K562 (cell line): ENCODE data around the gene BHLHE23. TPM values are rescaled to one million over a fixed set of nuclear protein-coding genes. Genes with fewer than 3 reads are reported as not detected.
A peak's percentile ranks its signal among the peaks of the same experiment; 100 is the strongest.

Source experiments
- ATAC-seq: fragments of 200-7000 bp; cut with Tn5 transposase; 3 replicates; pipeline ENCODE4 v1.9.1; 2020; ENCODE audit warnings: moderate library complexity
- BruUV-seq: library from RNA; stranded (reverse); fragments of 400-500 nt; replicated peaks from 2 replicates; lab custom pipeline; 2021; lab: Mats Ljungman, UMichigan
- CTCF ChIA-PET: fragments of 300-600 bp; formaldehyde crosslinking; extraction: SDS; loops from one replicate; lab custom pipeline; 2021; ENCODE audit warnings: low intra/inter-chr PET ratio; lab: Yijun Ruan, JAX
- POLR2A ChIA-PET: fragments of 300-600, 350-650 bp; sonication (Branson Sonifier 250); formaldehyde crosslinking; extraction: SDS; loops from one replicate; lab custom pipeline; 2021; ENCODE audit warnings: antibody characterized with exemption, inconsistent platforms; lab: Yijun Ruan, JAX
- DNase-seq, 4 experiments: peaks; one replicate each; pipeline versions ENCODE4 v3.0.0 to v3.0.0-alpha.2; 2011 to 2018; ENCODE audit warnings: low spot score in 3 of 4, mixed read lengths in 3 of 4; ENCODE audit errors: extremely low read depth in 1 of 4
- FAIRE-seq: peaks from 2 replicates; lab custom pipeline; 2011; peaks lifted over from hg19 to GRCh38; lab: Jason Lieb, UNC
- H2AFZ ChIP-seq: 2 replicates; pipeline ENCODE4 v1.6.0; 2011; ENCODE audit warnings: low read depth, low read length, control low read depth, inconsistent platforms
- H3K27ac ChIP-seq: fragments of 200-600 bp; 3 replicates; pipeline ENCODE4 v1.8.0; 2011; ENCODE audit warnings: low read depth, mild to moderate bottlenecking, control low read depth, inconsistent platforms, low read length, moderate library complexity, mixed read lengths; ENCODE audit errors: extremely low read depth
- H3K27me3 ChIP-seq, 2 experiments: fragments of 300-600 bp in 1 of 2; 2 replicates in 1 of 2; 3 replicates in 1 of 2; pipeline versions ENCODE4 v1.6.0 to v1.8.0; 2011; ENCODE audit warnings: inconsistent platforms in 2 of 2, low read length in 2 of 2, mild to moderate bottlenecking in 1 of 2, mixed read lengths in 1 of 2, moderate library complexity in 1 of 2; ENCODE audit not compliant: control insufficient read depth in 2 of 2, insufficient read depth in 2 of 2
- H3K36me3 ChIP-seq: fragments of 300-600 bp; 3 replicates; pipeline ENCODE4 v1.8.0; 2011; ENCODE audit warnings: mild to moderate bottlenecking, low read length, inconsistent platforms; ENCODE audit not compliant: control insufficient read depth, insufficient read depth
- H3K4me1 ChIP-seq, 2 experiments: fragments of 200-600 bp in 1 of 2; replicated peaks in 1 of 2; 2 replicates in 1 of 2; 3 replicates in 1 of 2; pipeline versions ENCODE4 v1.5.1 to v1.8.0; 2011; ENCODE audit warnings: inconsistent platforms in 2 of 2, low read length in 2 of 2, mild to moderate bottlenecking in 1 of 2, mixed read lengths in 1 of 2, moderate library complexity in 1 of 2; ENCODE audit not compliant: control insufficient read depth in 2 of 2, insufficient read depth in 2 of 2
- H3K4me2 ChIP-seq: 2 replicates; pipeline ENCODE4 v1.6.1; 2011; ENCODE audit warnings: low read length, control low read depth, inconsistent platforms, mixed read lengths; ENCODE audit not compliant: insufficient read depth
- H3K4me3 ChIP-seq: fragments of 200-600 bp; sonication (generic), shearing (Covaris generic); 2 replicates; pipeline ENCODE4 v1.5.1; 2016; ENCODE audit warnings: control low read depth, inconsistent platforms
- H3K79me2 ChIP-seq: fragments of 200-600 bp; 3 replicates; pipeline ENCODE4 v1.8.0; 2011; ENCODE audit warnings: low read length, inconsistent platforms; ENCODE audit not compliant: control insufficient read depth, insufficient read depth
- H3K9ac ChIP-seq, 2 experiments: 2 replicates each; pipeline versions ENCODE4 v1.6.0 to v1.6.1; 2011; ENCODE audit warnings: low read depth in 2 of 2, low read length in 2 of 2, control low read depth in 1 of 2, inconsistent platforms in 1 of 2, mild to moderate bottlenecking in 1 of 2, mixed read lengths in 1 of 2; ENCODE audit not compliant: insufficient read depth in 1 of 2
- H3K9me1 ChIP-seq: one replicate; pipeline ENCODE4 v1.6.0; 2011; ENCODE audit warnings: inconsistent platforms, mild to moderate bottlenecking, low read length, moderate library complexity; ENCODE audit not compliant: control insufficient read depth, insufficient read depth
- H3K9me3 ChIP-seq: replicated peaks from 2 replicates; pipeline ENCODE4 v1.5.1; 2011; ENCODE audit warnings: low read depth, low read length, inconsistent platforms; ENCODE audit not compliant: control insufficient read depth, insufficient read depth
- H4K20me1 ChIP-seq: replicated peaks from 2 replicates; pipeline ENCODE4 v1.6.1; 2011; ENCODE audit warnings: low read length, inconsistent platforms, mixed read lengths; ENCODE audit not compliant: control insufficient read depth, insufficient read depth
- ELF1 ChIP-seq: fragments of 200-800 bp; sonication (Bioruptor generic); IDR thresholded peaks from 2 replicates; pipeline ENCODE4 v1.6.1; 2016; ENCODE audit warnings: missing genetic modification characterization, missing compliant biosample characterization
- ELK1 ChIP-seq: sonication (generic); formaldehyde crosslinking; IDR thresholded peaks from 2 replicates; pipeline ENCODE4 v1.8.1; 2022; ENCODE audit warnings: missing genetic modification reagents
- KAT7 ChIP-seq: sonication (generic); formaldehyde crosslinking; IDR thresholded peaks from 2 replicates; pipeline ENCODE4 v1.8.0; 2022; ENCODE audit warnings: missing genetic modification reagents, mild to moderate bottlenecking, borderline replicate concordance
- L3MBTL2 ChIP-seq: fragments of 450-650 bp; IDR thresholded peaks from 2 replicates; pipeline ENCODE4 v1.6.1; 2016; ENCODE audit warnings: mild to moderate bottlenecking, moderate library complexity
- NCOA2 ChIP-seq, 2 experiments: fragments of 450-650 bp; IDR thresholded peaks; 2 replicates each; pipeline ENCODE4 v1.6.1; 2018; ENCODE audit warnings: mild to moderate bottlenecking in 2 of 2, moderate library complexity in 1 of 2; ENCODE audit not compliant: partially characterized antibody in 2 of 2
- NFE2 ChIP-seq: IDR thresholded peaks from 2 replicates; pipeline ENCODE4 v1.6.1; 2014; ENCODE audit warnings: antibody characterized with exemption, low read depth
- NFIC ChIP-seq: fragments of 450-650 bp; IDR thresholded peaks from 2 replicates; pipeline ENCODE4 v1.6.1; 2017; ENCODE audit warnings: mild to moderate bottlenecking, inconsistent platforms
- PKNOX1 ChIP-seq: fragments of 450-650 bp; IDR thresholded peaks from 2 replicates; pipeline ENCODE4 v1.6.1; 2016
- SAFB2 ChIP-seq: fragments of 200-400 bp; formaldehyde crosslinking; IDR thresholded peaks from 2 replicates; pipeline ENCODE4 v1.6.1; 2018; ENCODE audit warnings: borderline replicate concordance, low read length, low read depth, moderate library complexity; ENCODE audit not compliant: severe bottlenecking
- SMAD3 ChIP-seq: fragments of 450-650 bp; formaldehyde crosslinking; conservative IDR thresholded peaks from 2 replicates; pipeline ENCODE4 v1.4.0; 2020; ENCODE audit warnings: mild to moderate bottlenecking
- TGIF2 ChIP-seq: sonication (generic); formaldehyde crosslinking; IDR thresholded peaks from 2 replicates; pipeline ENCODE4 v1.8.1; 2022; ENCODE audit warnings: mild to moderate bottlenecking, missing genetic modification reagents, moderate library complexity
- TRIM28 ChIP-seq: fragments of 450-650 bp; IDR thresholded peaks from 2 replicates; pipeline ENCODE4 v1.6.1; 2017
- ZEB2 ChIP-seq: fragments of 450-650 bp; IDR thresholded peaks from 2 replicates; pipeline ENCODE4 v1.6.1; 2016
- ZMIZ1 ChIP-seq, 2 experiments: fragments of 150-350 bp in 1 of 2; IDR thresholded peaks; 2 replicates each; pipeline ENCODE4 v1.6.1; 2012 to 2016; ENCODE audit warnings: low read depth in 2 of 2, low read length in 2 of 2, mild to moderate bottlenecking in 1 of 2, moderate library complexity in 1 of 2
- ZNF197 ChIP-seq: fragments of 200-800 bp; sonication (Bioruptor generic); IDR thresholded peaks from 2 replicates; pipeline ENCODE4 v1.6.1; 2016; ENCODE audit warnings: low read depth, missing genetic modification characterization, missing compliant biosample characterization
- ZNF551 ChIP-seq: fragments of 250-450 bp; sonication (Bioruptor Pico); IDR thresholded peaks from 2 replicates; pipeline ENCODE4 v1.5.0; 2021; ENCODE audit warnings: mild to moderate bottlenecking, moderate library complexity
- ZNF79 ChIP-seq: fragments of 250-450 bp; sonication (Bioruptor Pico); IDR thresholded peaks from 2 replicates; pipeline ENCODE4 v1.4.0; 2020; ENCODE audit warnings: low read depth, mild to moderate bottlenecking, moderate library complexity
- WGBS: fragments of 100-300 bp; shearing (Covaris generic); methylation state at CpG from one replicate; pipeline ENCODE4 v1.1.6; 2016; ENCODE audit warnings: low coverage, mixed read lengths; ENCODE audit not compliant: insufficient coverage; ENCODE audit errors: missing lambda C conversion rate; 5-methylcytosine and 5-hydroxymethylcytosine counted together
- in situ Hi-C: fragments of 300-500 bp; cut with MboI; formaldehyde crosslinking; loops from 4 replicates; pipeline ENCODE4 v1.15.0; 2018; ENCODE audit warnings: inconsistent platforms, mixed read lengths
- intact Hi-C: fragments of 100-400 bp; cut with micrococcal nuclease; formaldehyde crosslinking; loops from 2 replicates; pipeline ENCODE4 v1.14.2; 2022
- polyA plus RNA-seq, 8 experiments: library from polyadenylated mRNA; depleted of rRNA in 4 of 8; stranded (reverse) in 5 of 8; unstranded in 3 of 8; fragments of >200 nt; fragmentation: Nextera tagmentation in 2 of 8; fragmentation: Illumina TruSeq in 1 of 8; extraction: Ambion mirVana in 2 of 8; extraction: Trizol in 1 of 8; gene quantifications; 2 replicates each; pipeline versions ENCODE4 v1.2.1 to v1.2.3, GENCODE V29; 2011 to 2014; ENCODE audit warnings: inconsistent platforms in 1 of 8, missing spikeins in 1 of 8
- total RNA-seq, 7 experiments: library from RNA; depleted of rRNA in 6 of 7; stranded (reverse); fragments of >200 nt in 6 of 7; fragmentation: Illumina TruSeq in 2 of 7; extraction: Trizol in 2 of 7; gene quantifications; 2 replicates each; pipeline versions ENCODE4 v1.2.1 to v1.2.3, GENCODE V29; 2011 to 2021; ENCODE audit warnings: low replicate concordance in 1 of 7

The BHLHE23 gene
- total and polyA plus RNA-seq, 9 of the 15 experiments (the other 6 are each of a cell fraction or from before 2014, with no cell fraction given), result not detected

GRCh38 chr20:63011798-63012197, 5.0 kb upstream of the BHLHE23 start:
- in situ Hi-C loops, result loop anchor here (10.0 kb wide), 1 partner anchor 187 kb away; no protein-coding TSS in a partner anchor
- DNase-seq (no peak), ATAC-seq (no peak), FAIRE-seq (peak; percentile 29)
- peaks cover 44 to 66% of the 10 kb centered on the region in 2 experiments for H3K27me3 ChIP-seq
- peaks cover 5 to 35% of the 10 kb centered on the region in 2 experiments; a peak in 3 of 5 replicates for H3K4me1 ChIP-seq
- H4K20me1 ChIP-seq, result no peaks in the 10 kb centered on the region; the same call in none of the 2 replicates
- no peak overlapping the region for H3K9ac ChIP-seq
- intact Hi-C loops, result no loop called here
- WGBS, result 0% methylated on average over 3 of the region's 3 CpGs
- no peak overlapping the region for H3K4me2 ChIP-seq
- H3K36me3 ChIP-seq, result no peaks in the 10 kb centered on the region
- H3K27ac ChIP-seq, result no peak overlapping the region
- no peak overlapping the region for H2AFZ ChIP-seq
- H3K79me2 ChIP-seq, result no peaks in the 10 kb centered on the region
- ChIA-PET CTCF (no interaction called here), POLR2A (interaction anchor here (0.9 kb wide), 1 partner anchor 104 kb away, joined by 3 read pairs; no protein-coding TSS in a partner anchor)
- no peak for TF ChIP-seq ZNF197 (CRISPR knock-in tag)
- no peak for TF ChIP-seq NFE2
- no peak for TF ChIP-seq ZNF551 (CRISPR knock-in tag)
- no peak for TF ChIP-seq ZMIZ1 (IDR thresholded peaks at IDR 0.05; ENCODE audit: low read depth in 2 of 2, low read length in 2 of 2)
- TF ChIP-seq ELF1 (tag), result no peak
- TF ChIP-seq PKNOX1, result peak; percentile 80
- TF ChIP-seq TRIM28, result no peak
- no peak for TF ChIP-seq SAFB2
- TF ChIP-seq NCOA2 (IDR thresholded peaks at IDR 0.05; ENCODE audit: partially characterized antibody in 2 of 2), result no peak
- no peak for TF ChIP-seq L3MBTL2
- TF ChIP-seq ZEB2, result no peak
- TF ChIP-seq KAT7 (CRISPR knock-in tag), result no peak
- TF ChIP-seq SMAD3 (CRISPR knock-in tag), result no peak
- TF ChIP-seq ZNF79, result no peak
- TF ChIP-seq TGIF2 (CRISPR knock-in tag), result no peak
- no peak for TF ChIP-seq ELK1 (CRISPR knock-in tag)
- peak; percentile 80 for TF ChIP-seq NFIC
- 0 out of 2 replicates have a peak, but pooled peaks cover 3% of the 10 kb centered on the region for H3K9me3 ChIP-seq
- BruUV-seq, result no TSS peak
- H3K9me1 ChIP-seq, result no peaks in the 10 kb centered on the region
- H3K4me3 ChIP-seq, result no peak overlapping the region
